ENCODE results near the gene ACSS1. TPM values are rescaled to one million over a fixed set of nuclear protein-coding genes. Genes with fewer than 3 reads are reported as not detected.

Gene ACSS1
- total and polyA plus RNA-seq, 4 donors = 11.2 to 37.3 (median 31.6) TPM

- peak overlapping the region; percentile 80 for H3K27ac ChIP-seq (ENCODE audit: low read depth, low read length)
- no peaks in the 10 kb centered on the region for H3K27me3 ChIP-seq (ENCODE audit: control insufficient read depth, insufficient read depth, low read length)
- H3K9me3 ChIP-seq (ENCODE audit: control insufficient read depth, insufficient read depth, low read length) = no peaks in the 10 kb centered on the region
- H3K4me1 ChIP-seq (ENCODE audit: control insufficient read depth, insufficient read depth, low read length) = peaks cover 89% of the 10 kb centered on the region
- peak in 2 of 6 donors; percentile 49 to 68 for DNase-seq (ENCODE audit: low read depth in 4 of 6, low spot score in 6 of 6)
- no peak overlapping the region for H3K4me3 ChIP-seq (ENCODE audit: low read depth, low read length)
- WGBS (ENCODE audit: insufficient coverage) = 41% methylated on average over 6 of the region's 6 CpGs
- H3K36me3 ChIP-seq (ENCODE audit: control insufficient read depth, insufficient read depth, low read length) = peaks cover 29% of the 10 kb centered on the region
These were observed 17.5 kb downstream of the ACSS1 start for GRCh38 chr20:25040438-25040831.

- DNase-seq (ENCODE audit: low read depth in 4 of 6, low spot score in 6 of 6) = peak in 3 of 6 donors; percentile 61 to 92 (median 69)
- Histone ChIP-seq H3K36me3 (ENCODE audit: control insufficient read depth, insufficient read depth, low read length) (peaks cover 29% of the 10 kb centered on the region), H3K9me3 (ENCODE audit: control insufficient read depth, insufficient read depth, low read length) (no peaks in the 10 kb centered on the region), H3K27ac (ENCODE audit: low read depth, low read length) (peak overlapping the region; percentile 80), H3K4me3 (ENCODE audit: low read depth, low read length) (no peak overlapping the region), H3K27me3 (ENCODE audit: control insufficient read depth, insufficient read depth, low read length) (no peaks in the 10 kb centered on the region), H3K4me1 (ENCODE audit: control insufficient read depth, insufficient read depth, low read length) (peaks cover 86% of the 10 kb centered on the region)
- WGBS (ENCODE audit: insufficient coverage) = 30% methylated on average over 5 of the region's 9 CpGs
These were observed 18.1 kb downstream of the ACSS1 start for GRCh38 chr20:25039697-25040437.

- 82% methylated on average over 5 of the region's 6 CpGs for WGBS (ENCODE audit: insufficient coverage)
- Histone ChIP-seq H3K27me3 (ENCODE audit: control insufficient read depth, insufficient read depth, low read length) (no peaks in the 10 kb centered on the region), H3K9me3 (ENCODE audit: control insufficient read depth, insufficient read depth, low read length) (no peaks in the 10 kb centered on the region), H3K4me1 (ENCODE audit: control insufficient read depth, insufficient read depth, low read length) (peaks cover 86% of the 10 kb centered on the region), H3K27ac (ENCODE audit: low read depth, low read length) (no peak overlapping the region), H3K36me3 (ENCODE audit: control insufficient read depth, insufficient read depth, low read length) (peaks cover 22% of the 10 kb centered on the region), H3K4me3 (ENCODE audit: low read depth, low read length) (no peak overlapping the region)
- no peak for DNase-seq (ENCODE audit: low read depth in 4 of 6, low spot score in 6 of 6)
These were observed 19.3 kb downstream of the ACSS1 start for GRCh38 chr20:25038591-25039015.

- DNase-seq (ENCODE audit: low read depth in 4 of 6, low spot score in 6 of 6) = peak in 1 of 6 donors; percentile 26
- no peak overlapping the region for H3K4me3 ChIP-seq (ENCODE audit: low read depth, low read length)
- peaks cover 86% of the 10 kb centered on the region for H3K4me1 ChIP-seq (ENCODE audit: control insufficient read depth, insufficient read depth, low read length)
- H3K27me3 ChIP-seq (ENCODE audit: control insufficient read depth, insufficient read depth, low read length) = no peaks in the 10 kb centered on the region
- H3K27ac ChIP-seq (ENCODE audit: low read depth, low read length) = peak overlapping the region; percentile 29
- peaks cover 17% of the 10 kb centered on the region for H3K36me3 ChIP-seq (ENCODE audit: control insufficient read depth, insufficient read depth, low read length)
- 75% methylated on average over 3 of the region's 3 CpGs for WGBS (ENCODE audit: insufficient coverage)
- no peaks in the 10 kb centered on the region for H3K9me3 ChIP-seq (ENCODE audit: control insufficient read depth, insufficient read depth, low read length)
These were observed 19.9 kb downstream of the ACSS1 start for GRCh38 chr20:25038103-25038410.

GRCh38 chr20:25037288-25038102 lies 20.4 kb downstream of the ACSS1 start:
- Histone ChIP-seq H3K4me3 (ENCODE audit: low read depth, low read length) (no peak overlapping the region), H3K36me3 (ENCODE audit: control insufficient read depth, insufficient read depth, low read length) (peaks cover 12% of the 10 kb centered on the region), H3K27me3 (ENCODE audit: control insufficient read depth, insufficient read depth, low read length) (no peaks in the 10 kb centered on the region), H3K4me1 (ENCODE audit: control insufficient read depth, insufficient read depth, low read length) (peaks cover 86% of the 10 kb centered on the region), H3K27ac (ENCODE audit: low read depth, low read length) (peak overlapping the region; percentile 29), H3K9me3 (ENCODE audit: control insufficient read depth, insufficient read depth, low read length) (no peaks in the 10 kb centered on the region)
- WGBS (ENCODE audit: insufficient coverage) = 78% methylated on average over 11 of the region's 15 CpGs
- DNase-seq (ENCODE audit: low read depth in 4 of 6, low spot score in 6 of 6) = no peak

GRCh38 chr20:25036331-25036936 lies 21.5 kb downstream of the ACSS1 start:
- H3K27ac ChIP-seq (ENCODE audit: low read depth, low read length) = peak overlapping the region; percentile 57
- peaks cover 86% of the 10 kb centered on the region for H3K4me1 ChIP-seq (ENCODE audit: control insufficient read depth, insufficient read depth, low read length)
- no peak overlapping the region for H3K4me3 ChIP-seq (ENCODE audit: low read depth, low read length)
- no peaks in the 10 kb centered on the region for H3K27me3 ChIP-seq (ENCODE audit: control insufficient read depth, insufficient read depth, low read length)
- no peaks in the 10 kb centered on the region for H3K9me3 ChIP-seq (ENCODE audit: control insufficient read depth, insufficient read depth, low read length)
- no peak for DNase-seq (ENCODE audit: low read depth in 4 of 6, low spot score in 6 of 6)
- H3K36me3 ChIP-seq (ENCODE audit: control insufficient read depth, insufficient read depth, low read length) = peaks cover 7% of the 10 kb centered on the region
- 58% methylated on average over 2 of the region's 7 CpGs for WGBS (ENCODE audit: insufficient coverage)

GRCh38 chr20:25035921-25036320 lies 22.0 kb downstream of the ACSS1 start:
- 44% methylated on average over 2 of the region's 4 CpGs for WGBS (ENCODE audit: insufficient coverage)
- Histone ChIP-seq H3K36me3 (ENCODE audit: control insufficient read depth, insufficient read depth, low read length) (peaks cover 7% of the 10 kb centered on the region), H3K4me1 (ENCODE audit: control insufficient read depth, insufficient read depth, low read length) (peaks cover 84% of the 10 kb centered on the region), H3K9me3 (ENCODE audit: control insufficient read depth, insufficient read depth, low read length) (no peaks in the 10 kb centered on the region), H3K27me3 (ENCODE audit: control insufficient read depth, insufficient read depth, low read length) (no peaks in the 10 kb centered on the region), H3K27ac (ENCODE audit: low read depth, low read length) (peak overlapping the region; percentile 57), H3K4me3 (ENCODE audit: low read depth, low read length) (no peak overlapping the region)
- DNase-seq (ENCODE audit: low read depth in 4 of 6, low spot score in 6 of 6) = no peak

GRCh38 chr20:25033924-25034300 lies 24.0 kb downstream of the ACSS1 start:
- no peak for DNase-seq (ENCODE audit: low read depth in 4 of 6, low spot score in 6 of 6)
- Histone ChIP-seq H3K27me3 (ENCODE audit: control insufficient read depth, insufficient read depth, low read length) (no peaks in the 10 kb centered on the region), H3K9me3 (ENCODE audit: control insufficient read depth, insufficient read depth, low read length) (no peaks in the 10 kb centered on the region), H3K36me3 (ENCODE audit: control insufficient read depth, insufficient read depth, low read length) (peaks cover 11% of the 10 kb centered on the region), H3K4me1 (ENCODE audit: control insufficient read depth, insufficient read depth, low read length) (peaks cover 75% of the 10 kb centered on the region), H3K27ac (ENCODE audit: low read depth, low read length) (peak overlapping the region; percentile 85), H3K4me3 (ENCODE audit: low read depth, low read length) (no peak overlapping the region)
- whole genome bisulfite sequencing (ENCODE audit: insufficient coverage) = 56% methylated on average over 3 of the region's 3 CpGs

- peaks cover 69% of the 10 kb centered on the region for H3K4me1 ChIP-seq (ENCODE audit: control insufficient read depth, insufficient read depth, low read length)
- DNase-seq (ENCODE audit: low read depth in 4 of 6, low spot score in 6 of 6) = peak in 1 of 6 donors; percentile 74
- H3K9me3 ChIP-seq (ENCODE audit: control insufficient read depth, insufficient read depth, low read length) = no peaks in the 10 kb centered on the region
- WGBS (ENCODE audit: insufficient coverage) = 67% methylated on average over 4 of the region's 6 CpGs
- peak overlapping the region; percentile 85 for H3K27ac ChIP-seq (ENCODE audit: low read depth, low read length)
- peaks cover 7% of the 10 kb centered on the region for H3K36me3 ChIP-seq (ENCODE audit: control insufficient read depth, insufficient read depth, low read length)
- no peaks in the 10 kb centered on the region for H3K27me3 ChIP-seq (ENCODE audit: control insufficient read depth, insufficient read depth, low read length)
- H3K4me3 ChIP-seq (ENCODE audit: low read depth, low read length) = no peak overlapping the region
These were observed 24.5 kb downstream of the ACSS1 start for GRCh38 chr20:25033265-25033923.
